Hepatocyte (in vitro differentiated cells): ENCODE data around the gene SLC26A1. TPM values are rescaled to one million over a fixed set of nuclear protein-coding genes. Genes with fewer than 3 reads are reported as not detected.

Experiments
- DNase-seq: peaks from one replicate; pipeline ENCODE4 v3.0.0-alpha.2; 2016; ENCODE audit warnings: low spot score
- H2AFZ ChIP-seq: fragments of 200-600 bp; sonication (generic); 2 replicates; pipeline ENCODE4 v1.6.0; 2016; ENCODE audit warnings: antibody characterized with exemption, mild to moderate bottlenecking
- H3K27ac ChIP-seq: fragments of 200-600 bp; sonication (generic); 2 replicates; pipeline ENCODE4 v1.5.1; 2016; ENCODE audit warnings: mild to moderate bottlenecking
- H3K27me3 ChIP-seq: fragments of 200-600 bp; sonication (generic); 2 replicates; pipeline ENCODE4 v1.6.1; 2016
- H3K36me3 ChIP-seq: fragments of 200-600 bp; sonication (generic); replicated peaks from 2 replicates; pipeline ENCODE4 v1.5.1; 2016; ENCODE audit warnings: low read depth; ENCODE audit not compliant: insufficient read depth
- H3K4me1 ChIP-seq: fragments of 200-600 bp; sonication (generic); 2 replicates; pipeline ENCODE4 v1.5.1; 2016; ENCODE audit warnings: mild to moderate bottlenecking, moderate library complexity; ENCODE audit not compliant: insufficient read depth
- H3K4me2 ChIP-seq: fragments of 200-600 bp; sonication (generic); 2 replicates; pipeline ENCODE4 v1.6.0; 2016
- H3K4me3 ChIP-seq: fragments of 200-600 bp; sonication (generic); 2 replicates; pipeline ENCODE4 v1.5.1; 2016; ENCODE audit warnings: mild to moderate bottlenecking
- H3K79me2 ChIP-seq: fragments of 200-600 bp; sonication (generic); 2 replicates; pipeline ENCODE4 v1.6.0; 2017; ENCODE audit warnings: mild to moderate bottlenecking
- H3K9me2 ChIP-seq: fragments of 200-600 bp; sonication (generic); replicated peaks from 2 replicates; pipeline ENCODE4 v1.6.0; 2017; ENCODE audit warnings: mild to moderate bottlenecking; ENCODE audit not compliant: insufficient read depth
- H3K9me3 ChIP-seq: fragments of 200-600 bp; sonication (generic); 2 replicates; pipeline ENCODE4 v1.5.1; 2016; ENCODE audit warnings: low read depth, mild to moderate bottlenecking
- H4K20me1 ChIP-seq: fragments of 200-600 bp; sonication (generic); 2 replicates; pipeline ENCODE4 v1.6.0; 2016; ENCODE audit warnings: mild to moderate bottlenecking; ENCODE audit not compliant: insufficient read depth, poor library complexity, severe bottlenecking
- CTCF ChIP-seq: fragments of 200-600 bp; sonication (generic); IDR thresholded peaks from 2 replicates; pipeline ENCODE4 v1.5.1; 2016; ENCODE audit warnings: antibody characterized with exemption, mild to moderate bottlenecking; ENCODE audit not compliant: poor library complexity
- EZH2 ChIP-seq: fragments of 200-600 bp; sonication (generic); IDR thresholded peaks from 2 replicates; pipeline ENCODE4 v1.6.1; 2016; ENCODE audit warnings: antibody characterized with exemption, mild to moderate bottlenecking, borderline replicate concordance
- EZH2phosphoT487 ChIP-seq: fragments of 200-600 bp; sonication (generic); IDR thresholded peaks from one replicate; pipeline ENCODE4 v1.6.1; 2018; ENCODE audit warnings: antibody characterized with exemption, mild to moderate bottlenecking, low read depth, moderate library complexity; ENCODE audit not compliant: unreplicated experiment, severe bottlenecking
- WGBS: methylation state at CpG from one replicate; pipeline ENCODE4 v1.1.6; 2016; ENCODE audit warnings: low lambda C conversion rate; ENCODE audit errors: missing lambda C conversion rate; 5-methylcytosine and 5-hydroxymethylcytosine counted together
- polyA plus RNA-seq: library from polyadenylated mRNA; unstranded; fragments of >200 nt; fragmentation: Nextera tagmentation; extraction: Ambion mirVana; gene quantifications from 2 replicates; pipeline ENCODE4 v1.2.1, GENCODE V29; 2016
- total RNA-seq: library from RNA; depleted of rRNA; stranded (reverse); fragments of >200 nt; gene quantifications from 2 replicates; pipeline ENCODE4 v1.2.3, GENCODE V29; 2014

The SLC26A1 gene
- total and polyA plus RNA-seq, 2 experiments from 2014 or later: 9.0 to 12.6 TPM

- Histone ChIP-seq H3K4me3 (no peak overlapping the region), H3K27me3 (no peaks in the 10 kb centered on the region), H3K9me3 (no peaks in the 10 kb centered on the region), H3K27ac (no peak overlapping the region), H3K36me3 (no peaks in the 10 kb centered on the region), H3K9me2 (no peaks in the 10 kb centered on the region), H2AFZ (no peak overlapping the region), H3K4me2 (no peak overlapping the region), H3K4me1 (peaks cover 13% of the 10 kb centered on the region), H3K79me2 (peaks cover 7% of the 10 kb centered on the region), H4K20me1 (no peaks in the 10 kb centered on the region)
- TF ChIP-seq CTCF (no peak), EZH2phosphoT487 (no peak), EZH2 (no peak)
- WGBS: 78% methylated on average over 23 of the region's 29 CpGs
- DNase-seq: no peak
Measured at GRCh38 chr4:1018147-1019020, 25.2 kb upstream of the SLC26A1 start.

- Histone ChIP-seq H3K9me3 (no peaks in the 10 kb centered on the region), H3K4me1 (peaks cover 13% of the 10 kb centered on the region), H3K9me2 (no peaks in the 10 kb centered on the region), H3K4me3 (no peak overlapping the region), H4K20me1 (no peaks in the 10 kb centered on the region), H3K27me3 (no peaks in the 10 kb centered on the region), H2AFZ (no peak overlapping the region), H3K36me3 (no peaks in the 10 kb centered on the region), H3K4me2 (no peak overlapping the region), H3K27ac (no peak overlapping the region), H3K79me2 (peaks cover 9% of the 10 kb centered on the region)
- 90% methylated on average over 14 of the region's 15 CpGs for WGBS
- no peak for TF ChIP-seq CTCF
- TF ChIP-seq EZH2: no peak
- no peak for TF ChIP-seq EZH2phosphoT487
- DNase-seq: no peak
Measured at GRCh38 chr4:1017706-1018105, 24.5 kb upstream of the SLC26A1 start.

- Histone ChIP-seq H3K27ac (no peak overlapping the region), H4K20me1 (no peaks in the 10 kb centered on the region), H3K36me3 (no peaks in the 10 kb centered on the region), H3K27me3 (no peaks in the 10 kb centered on the region), H3K4me1 (peaks cover 13% of the 10 kb centered on the region), H2AFZ (no peak overlapping the region), H3K79me2 (peaks cover 12% of the 10 kb centered on the region), H3K9me3 (no peaks in the 10 kb centered on the region), H3K9me2 (no peaks in the 10 kb centered on the region), H3K4me3 (no peak overlapping the region), H3K4me2 (no peak overlapping the region)
- TF ChIP-seq CTCF: no peak
- no peak for TF ChIP-seq EZH2phosphoT487
- WGBS: 89% methylated on average over 11 of the region's 16 CpGs
- no peak for DNase-seq
Measured at GRCh38 chr4:1017211-1017610, 24.0 kb upstream of the SLC26A1 start.
